MCF 10A (cell line): ENCODE results near the gene G0S2. TPM values are rescaled to one million over a fixed set of nuclear protein-coding genes. Genes with fewer than 3 reads are reported as not detected.

Experiments
- BruUV-seq: library from RNA; stranded (reverse); fragments of 400-500 nt; replicated peaks from 2 replicates; lab custom pipeline; 2021; lab: Mats Ljungman, UMichigan
- CTCF ChIA-PET: fragments of 300-600 bp; sonication (Branson Sonifier 250); formaldehyde crosslinking; extraction: SDS; loops from one replicate; lab custom pipeline; 2021; ENCODE audit warnings: antibody characterized with exemption, inconsistent platforms; lab: Yijun Ruan, JAX
- POLR2A ChIA-PET: fragments of 300-600, 350-650 bp; sonication (Branson Sonifier 250); formaldehyde crosslinking; extraction: SDS; loops from one replicate; lab custom pipeline; 2020; ENCODE audit warnings: antibody characterized with exemption, inconsistent platforms; lab: Yijun Ruan, JAX
- DNase-seq: peaks from one replicate; pipeline ENCODE4 v3.0.0-alpha.2; 2018; ENCODE audit not compliant: unreplicated experiment
- H3K27ac Mint-ChIP-seq: one replicate; pipeline ENCODE4 v1.8.0; 2022; ENCODE audit warnings: mild to moderate bottlenecking, low read depth, mixed read lengths; ENCODE audit not compliant: unreplicated experiment
- H3K27me3 Mint-ChIP-seq: one replicate; pipeline ENCODE4 v1.8.0; 2022; ENCODE audit warnings: mixed read lengths; ENCODE audit not compliant: insufficient read depth, unreplicated experiment
- H3K36me3 Mint-ChIP-seq: one replicate; pipeline ENCODE4 v1.8.0; 2022; ENCODE audit warnings: mild to moderate bottlenecking, moderate library complexity, mixed read lengths; ENCODE audit not compliant: insufficient read depth, unreplicated experiment
- H3K4me1 Mint-ChIP-seq: one replicate; pipeline ENCODE4 v1.8.0; 2022; ENCODE audit warnings: mixed read lengths; ENCODE audit not compliant: insufficient read depth, unreplicated experiment
- H3K4me3 Mint-ChIP-seq: one replicate; pipeline ENCODE4 v1.8.0; 2022; ENCODE audit warnings: mild to moderate bottlenecking, moderate library complexity, mixed read lengths; ENCODE audit not compliant: unreplicated experiment
- H3K9me3 Mint-ChIP-seq: one replicate; pipeline ENCODE4 v1.8.0; 2022; ENCODE audit warnings: mixed read lengths; ENCODE audit not compliant: unreplicated experiment
- CTCF ChIP-seq: fragments of 200-600 bp; IDR thresholded peaks from one replicate; pipeline ENCODE4 v1.8.0; 2022; ENCODE audit warnings: antibody characterized with exemption, mild to moderate bottlenecking; ENCODE audit not compliant: unreplicated experiment
- intact Hi-C: fragments of 100-400 bp; cut with micrococcal nuclease; formaldehyde crosslinking; loops from 2 replicates; pipeline ENCODE4 v1.14.1; 2022
- total RNA-seq: library from RNA; stranded (reverse); gene quantifications from 2 replicates; pipeline ENCODE4 v1.2.3, GENCODE V29; 2022

G0S2 gene
- total RNA-seq, 1 experiment from 2014 or later: not detected

GRCh38 chr1:209629621-209630382 is 45.4 kb upstream of the G0S2 start:
- H3K4me1 Mint-ChIP-seq: peaks cover 29% of the 10 kb centered on the region
- H3K27me3 Mint-ChIP-seq: no peaks in the 10 kb centered on the region
- BruUV-seq: no TSS peak
- H3K36me3 Mint-ChIP-seq: peaks cover 100% of the 10 kb centered on the region
- no peak overlapping the region for H3K27ac Mint-ChIP-seq
- no peak for DNase-seq
- no peak overlapping the region for H3K4me3 Mint-ChIP-seq
- TF ChIP-seq CTCF: no peak
- no peaks in the 10 kb centered on the region for H3K9me3 Mint-ChIP-seq
- intact Hi-C loops: no loop called here
- CTCF ChIA-PET: interaction anchor here (0.5 to 10.9 kb wide), 21 partner anchors 11 to 730 kb away, joined by 3 to 140 read pairs (median 5); partner anchors contain the start of gene LAMB3
- POLR2A ChIA-PET: interaction anchor here (0.6 to 5.9 kb wide), 14 partner anchors 9 to 1227 kb away, joined by 3 to 52 read pairs (median 4); partner anchors contain the start of gene LAMB3

GRCh38 chr1:209630383-209631225 is 44.6 kb upstream of the G0S2 start:
- ChIA-PET CTCF (interaction anchor here (0.5 to 10.9 kb wide), 22 partner anchors 7 to 731 kb away, joined by 3 to 140 read pairs (median 6); partner anchors contain the start of gene LAMB3), POLR2A (interaction anchor here (0.6 to 5.9 kb wide), 11 partner anchors 9 to 58 kb away, joined by 3 to 52 read pairs (median 6); partner anchors contain the start of gene LAMB3)
- intact Hi-C loops: no loop called here
- peaks cover 100% of the 10 kb centered on the region for H3K36me3 Mint-ChIP-seq
- H3K27ac Mint-ChIP-seq: peak overlapping the region; percentile 65
- peaks cover 32% of the 10 kb centered on the region for H3K4me1 Mint-ChIP-seq
- BruUV-seq: no TSS peak
- no peak for DNase-seq
- no peaks in the 10 kb centered on the region for H3K27me3 Mint-ChIP-seq
- no peak overlapping the region for H3K4me3 Mint-ChIP-seq
- no peaks in the 10 kb centered on the region for H3K9me3 Mint-ChIP-seq
- TF ChIP-seq CTCF: no peak

- H3K36me3 Mint-ChIP-seq: peaks cover 100% of the 10 kb centered on the region
- BruUV-seq: no TSS peak
- CTCF ChIA-PET: interaction anchor here (0.9 to 2.3 kb wide), 4 partner anchors 10 to 32 kb away, joined by 3 to 18 read pairs (median 3); no protein-coding TSS in a partner anchor
- no peak for DNase-seq
- intact Hi-C loops: no loop called here
- TF ChIP-seq CTCF: no peak
- peak overlapping the region; percentile 83 for H3K27ac Mint-ChIP-seq
- H3K4me3 Mint-ChIP-seq: no peak overlapping the region
- peaks cover 47% of the 10 kb centered on the region for H3K4me1 Mint-ChIP-seq
- no peaks in the 10 kb centered on the region for H3K9me3 Mint-ChIP-seq
- no peaks in the 10 kb centered on the region for H3K27me3 Mint-ChIP-seq
- POLR2A ChIA-PET: interaction anchor here (1.1 to 3.1 kb wide), 2 partner anchors 19 to 59 kb away, joined by 4 to 15 read pairs; partner anchors contain the start of gene LAMB3
Measured at GRCh38 chr1:209633335-209633997, 41.7 kb upstream of the G0S2 start.
